ENCODE results near the gene CCBE1. TPM values are rescaled to one million over a fixed set of nuclear protein-coding genes. Genes with fewer than 3 reads are reported as not detected.

The CCBE1 gene
- total and polyA plus RNA-seq, 2 of the 4 experiments (the other 2 are of a cell fraction): 64.8 to 148 TPM

- Histone ChIP-seq H3K36me3 (ENCODE audit: control insufficient read depth, insufficient read depth, low read length) (no peaks in the 10 kb centered on the region), H4K91ac (ENCODE audit: insufficient read depth, low read depth, low read length) (no peak overlapping the region), H3K9me1 (ENCODE audit: insufficient read depth, low read length) (0 out of 2 replicates have a peak, but pooled peaks cover 3% of the 10 kb centered on the region), H3K4ac (ENCODE audit: low read depth, low read length) (no peak overlapping the region), H3K56ac (ENCODE audit: extremely low read depth, insufficient read depth, low read length) (no peak overlapping the region), H2AFZ (replicated peaks; ENCODE audit: low read length, poor library complexity) (no peak overlapping the region), H3K9me3 (ENCODE audit: control insufficient read depth, insufficient read depth, low read length) (peaks cover 2% of the 10 kb centered on the region; the same call in 1 of the 2 replicates), H3K9ac (ENCODE audit: low read depth, low read length) (no peak overlapping the region), H3K23ac (ENCODE audit: low read depth, low read length) (no peak overlapping the region), H4K8ac (ENCODE audit: low read depth in 2 of 2, low read length in 2 of 2) (no peak overlapping the region), H2AK5ac (ENCODE audit: low read depth, low read length) (no peak overlapping the region), H2AK9ac (replicated peaks; ENCODE audit: low read depth, low read length, poor library complexity) (no peak overlapping the region), H4K5ac (ENCODE audit: low read depth, low read length) (no peak overlapping the region), H3K18ac (ENCODE audit: low read depth, low read length) (no peak overlapping the region), H3K4me2 (ENCODE audit: low read depth, low read length) (no peak overlapping the region), H3K4me3 (ENCODE audit: insufficient read depth, low read depth, low read length) (no peak overlapping the region), H2BK20ac (ENCODE audit: low read depth, low read length) (no peak overlapping the region), H3K27me3 (ENCODE audit: control insufficient read depth, insufficient read depth, low read length) (no peaks in the 10 kb centered on the region), H3K27ac (ENCODE audit: insufficient read depth, low read length) (no peak overlapping the region), H2BK120ac (ENCODE audit: low read depth, low read length) (no peak overlapping the region), H4K20me1 (ENCODE audit: insufficient read depth, low read length) (peaks cover 21% of the 10 kb centered on the region), H2BK15ac (ENCODE audit: low read depth, low read length) (no peak overlapping the region), H3K14ac (replicated peaks; ENCODE audit: low read depth, low read length) (no peak overlapping the region), H3K4me1 (ENCODE audit: control insufficient read depth, insufficient read depth, low read length) (peaks cover 5% of the 10 kb centered on the region), H2BK5ac (ENCODE audit: low read depth, low read length, poor library complexity, severe bottlenecking) (no peak overlapping the region), H3K79me1 (ENCODE audit: low read depth in 1 of 2, low read length in 2 of 2) (peaks cover 3 to 6% of the 10 kb centered on the region in 2 experiments; a peak in 3 of 4 replicates)
- DNase-seq: no peak
- ATAC-seq (ENCODE audit: low read depth): no peak
- intact Hi-C loops (cut with micrococcal nuclease) (no loop called here), dilution Hi-C loops (cut with HindIII; ENCODE audit: low sequenced_read_pairs, unreplicated experiment) (no loop called here), in situ Hi-C loops (cut with MboI; ENCODE audit: low sequenced_read_pairs) (no loop called here)
- POLR2A ChIA-PET (ENCODE audit: unreplicated experiment): no interaction called here
- BruUV-seq (replicated peaks): no TSS peak
- CTCF ChIA-PET: interaction anchor here (0.7 kb wide), 1 partner anchor 119 kb away, joined by 4 read pairs; no protein-coding TSS in a partner anchor
- WGBS, 2 experiments (ENCODE audit: extremely low coverage in 2 of 2, insufficient read length in 1 of 2): no CpG with 5 or more reads among the region's 4 CpGs
- TF ChIP-seq CHD1 (IDR thresholded peaks at IDR 0.05; ENCODE audit: low read depth, low read length): no peak
- TF ChIP-seq BHLHE40 (IDR thresholded peaks at IDR 0.05; ENCODE audit: low read depth, low read length): no peak
- no peak for TF ChIP-seq RCOR1 (IDR thresholded peaks at IDR 0.05; ENCODE audit: insufficient replicate concordance, low read length)
Measured at GRCh38 chr18:59520562-59521355, 176.5 kb downstream of the CCBE1 start.

All from IMR-90 (cell line).